SU-DHL-6 (cell line): ENCODE results near the gene ROR1.

ENCODE experiments used
- CTCF ChIP-seq: fragments of 200-600 bp; sonication (generic); IDR thresholded peaks from one replicate; pipeline ENCODE4 v1.5.1; 2017; ENCODE audit warnings: antibody characterized with exemption, mild to moderate bottlenecking, low read length, moderate library complexity; ENCODE audit not compliant: insufficient read depth, poor library complexity, severe bottlenecking
- EZH2phosphoT487 ChIP-seq: fragments of 200-600 bp; sonication (generic), shearing (Covaris generic); conservative IDR thresholded peaks from 2 replicates; pipeline ENCODE4 v1.6.1; 2018; ENCODE audit warnings: mild to moderate bottlenecking, antibody characterized with exemption, low read length, moderate library complexity, mixed read lengths

DNA sequence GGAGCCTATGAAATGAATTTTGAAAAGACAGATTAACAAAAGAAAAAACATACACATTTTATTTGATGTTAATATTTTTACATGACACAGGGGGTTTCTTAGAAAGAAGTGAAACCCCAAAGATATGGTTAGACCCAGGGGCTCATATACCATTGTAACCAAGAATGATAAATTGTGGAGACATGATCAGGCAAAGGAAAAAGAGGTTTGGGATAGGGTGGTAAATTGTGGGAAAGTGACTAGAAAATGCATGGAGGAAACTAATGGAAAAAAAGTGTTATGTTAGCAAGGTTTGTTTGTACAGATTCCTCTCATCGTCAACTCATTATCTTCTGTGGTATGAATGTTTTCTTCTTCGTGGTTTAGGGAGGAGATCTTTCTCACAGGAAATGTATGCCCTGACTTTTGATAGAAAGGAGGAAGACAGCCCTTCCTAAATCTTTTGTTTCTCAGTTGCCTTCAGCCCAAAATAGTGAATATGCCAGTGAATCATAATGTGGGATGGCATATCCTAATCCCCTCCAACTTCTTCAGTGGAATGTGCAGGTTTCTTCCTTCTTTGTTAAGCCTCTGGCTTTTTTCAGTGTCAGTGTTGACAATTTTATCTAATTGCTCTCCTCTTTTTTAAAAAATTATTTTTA is 289.2 kb downstream of the ROR1 start:
- TF ChIP-seq CTCF (no peak), EZH2phosphoT487 (no peak)
